Spleen (tissue), 11 donors: Measurements from ENCODE around the gene ZNF136. TPM values are rescaled to one million over a fixed set of nuclear protein-coding genes. Genes with fewer than 3 reads are reported as not detected.
A peak's percentile ranks its signal among the peaks of the same experiment; 100 is the strongest.

Experiments
- DNase-seq: peaks from one replicate; pipeline ENCODE4 v3.0.0-alpha.2; 2020
- H3K27ac ChIP-seq, 8 donors: fragments of 200-600 bp; sonication (generic) in 7 of 8; 1 replicate in 4 of 8; 2 replicates in 4 of 8; pipeline versions ENCODE4 v1.5.0 to v1.8.0; 2016 to 2021; ENCODE audit warnings: inconsistent platforms in 4 of 8, mild to moderate bottlenecking in 4 of 8, moderate library complexity in 1 of 8
- H3K27me3 ChIP-seq, 7 donors: fragments of 200-600 bp; sonication (generic) in 6 of 7; replicated peaks in 1 of 7; 1 replicate in 4 of 7; 2 replicates in 3 of 7; pipeline versions ENCODE4 v1.5.0 to v1.8.0; 2016 to 2021; ENCODE audit warnings: inconsistent platforms in 3 of 7, mild to moderate bottlenecking in 1 of 7
- H3K36me3 ChIP-seq, 6 donors: fragments of 200-600 bp; sonication (generic) in 5 of 6; 1 replicate in 4 of 6; 2 replicates in 2 of 6; pipeline versions ENCODE4 v1.5.0 to v1.8.0; 2016 to 2021; ENCODE audit warnings: inconsistent platforms in 2 of 6
- H3K4me1 ChIP-seq, 6 donors: fragments of 200-600 bp; sonication (generic) in 5 of 6; 1 replicate in 3 of 6; 2 replicates in 3 of 6; pipeline versions ENCODE4 v1.5.0 to v1.8.0; 2016 to 2021; ENCODE audit warnings: inconsistent platforms in 3 of 6
- H3K4me3 ChIP-seq, 8 donors: fragments of 200-600 bp; sonication (generic) in 7 of 8; 1 replicate in 4 of 8; 2 replicates in 4 of 8; pipeline versions ENCODE4 v1.5.0 to v1.8.0; 2016 to 2021; ENCODE audit warnings: inconsistent platforms in 4 of 8, mild to moderate bottlenecking in 4 of 8, moderate library complexity in 2 of 8
- H3K9me3 ChIP-seq, 8 donors: fragments of 200-600 bp; sonication (generic) in 7 of 8; 1 replicate in 4 of 8; 2 replicates in 4 of 8; pipeline versions ENCODE4 v1.5.0 to v1.8.0; 2016 to 2021; ENCODE audit warnings: inconsistent platforms in 4 of 8
- CTCF ChIP-seq, 11 experiments: fragments of 200-600 bp in 7 of 11; fragments of 450-650 bp in 4 of 11; sonication (generic) in 4 of 11; IDR thresholded peaks in 8 of 11; conservative IDR thresholded peaks in 3 of 11; 1 replicate in 7 of 11; 2 replicates in 4 of 11; pipeline versions ENCODE4 v1.4.0 to v1.8.0; 2016 to 2021; ENCODE audit warnings: antibody characterized with exemption in 11 of 11, inconsistent platforms in 4 of 11, mild to moderate bottlenecking in 1 of 11
- POLR2A ChIP-seq, 3 donors: fragments of 450-650 bp; IDR thresholded peaks; one replicate each; pipeline ENCODE4 v1.5.1; 2017; ENCODE audit warnings: antibody characterized with exemption in 3 of 3, mild to moderate bottlenecking in 1 of 3
- POLR2AphosphoS5 ChIP-seq, 3 donors: sonication (generic); formaldehyde crosslinking; IDR thresholded peaks; one replicate each; pipeline ENCODE4 v1.5.1; 2017; ENCODE audit warnings: antibody characterized with exemption in 3 of 3
- WGBS, 5 donors: extraction: QIAGEN DNeasy Blood & Tissue Kit in 3 of 5; methylation state at CpG; one replicate each; pipeline versions ENCODE4 v1.1.5 to v1.1.7; 2013 to 2018; 5-methylcytosine and 5-hydroxymethylcytosine counted together
- intact Hi-C: fragments of 100-400 bp; cut with DNase I; formaldehyde crosslinking; loops from one replicate; pipeline ENCODE4 v1.15.0; 2023; ENCODE audit warnings: low total_unique reads
- polyA plus RNA-seq, 3 donors: library from polyadenylated mRNA; stranded (reverse); fragments of 200-250 nt; gene quantifications; one replicate each; pipeline ENCODE4 v1.2.1, GENCODE V29; 2013
- total RNA-seq, 7 donors: library from RNA; depleted of rRNA in 3 of 7; stranded (reverse); fragments of >200 nt in 3 of 7; fragmentation: NEBNext Ultra II Directional in 4 of 7; extraction: Animal tissue kit (Norgen Biotek cat#: 25700) in 4 of 7; gene quantifications; one replicate each; pipeline versions ENCODE4 v1.1.0 to v1.2.1, GENCODE V29; 2016 to 2021
- donor health status: healthy with polysubstance abuse.
- donor health status: DM: no; HTN: no; CAD: no; lungs with moderate emphysema.
- donor health status: DM: no; HTN: no; CAD: no.
- donor health status: Bipolar disorder and iron deficiency.
- donor health status: healthy.
- donor health status: DM: no; HTN: no; CAD: no.
- donor health status: DM: yes; HTN: yes; CAD: no.

The ZNF136 gene
- total and polyA plus RNA-seq, 10 donors, result 5.5 to 20.1 (median 17.2) TPM

- intact Hi-C loops, result no loop called here
- peaks cover 24 to 64% (median 49%) of the 10 kb centered on the region in 6 donors for H3K36me3 ChIP-seq
- H3K4me1 ChIP-seq, result peaks cover 0 to 10% (median 0%) of the 10 kb centered on the region in 6 donors
- no peaks in the 10 kb centered on the region for H3K27me3 ChIP-seq
- no peak for DNase-seq
- no peak for TF ChIP-seq POLR2A (IDR thresholded peaks at IDR 0.05)
- TF ChIP-seq CTCF (IDR thresholded peaks at IDR 0.05 in 8 of 11, conservative IDR thresholded peaks at IDR 0.05 in 3 of 11), result no peak
- no peak for TF ChIP-seq POLR2AphosphoS5 (IDR thresholded peaks at IDR 0.05)
- WGBS, 5 donors, result 95 to 98% (median 97%) methylated on average over 3 of the region's 3 CpGs
- H3K4me3 ChIP-seq, result no peak overlapping the region
- H3K27ac ChIP-seq, result no peak overlapping the region
- peaks cover 6 to 78% (median 58%) of the 10 kb centered on the region in 8 donors for H3K9me3 ChIP-seq
Measured at GRCh38 chr19:12133069-12133468, 29.8 kb upstream of the ZNF136 start.

- TF ChIP-seq POLR2AphosphoS5 (IDR thresholded peaks at IDR 0.05), result no peak
- TF ChIP-seq CTCF (IDR thresholded peaks at IDR 0.05 in 8 of 11, conservative IDR thresholded peaks at IDR 0.05 in 3 of 11), result peak in 9 of 11 experiments; percentile 22 to 58 (median 27)
- H3K27me3 ChIP-seq, result no peaks in the 10 kb centered on the region
- H3K27ac ChIP-seq, result no peak overlapping the region
- no peak overlapping the region for H3K4me3 ChIP-seq
- no peak for DNase-seq
- 71 to 82% (median 74%) methylated on average over 7 of the region's 7 CpGs for WGBS, 5 donors
- peaks cover 19 to 43% (median 26%) of the 10 kb centered on the region in 6 donors for H3K4me1 ChIP-seq
- H3K9me3 ChIP-seq, result peaks cover 6 to 35% (median 25%) of the 10 kb centered on the region in 8 donors
- intact Hi-C loops, result no loop called here
- peaks cover 24 to 58% (median 42%) of the 10 kb centered on the region in 6 donors for H3K36me3 ChIP-seq
Measured at GRCh38 chr19:12137221-12137940, 25.5 kb upstream of the ZNF136 start.

GRCh38 chr19:12139269-12139668, 23.6 kb upstream of the ZNF136 start:
- Histone ChIP-seq H3K36me3 (peaks cover 7 to 39% (median 23%) of the 10 kb centered on the region in 6 donors), H3K4me3 (peak overlapping the region; percentile 87 to 98 (median 92)), H3K27ac (peak overlapping the region in 6 of 8 donors; percentile 72 to 89 (median 87)), H3K9me3 (peaks cover 0 to 16% (median 7%) of the 10 kb centered on the region in 8 donors), H3K4me1 (peaks cover 19 to 43% (median 26%) of the 10 kb centered on the region in 6 donors), H3K27me3 (no peaks in the 10 kb centered on the region)
- no peak for DNase-seq
- TF ChIP-seq POLR2AphosphoS5 (IDR thresholded peaks at IDR 0.05) (no peak), POLR2A (IDR thresholded peaks at IDR 0.05) (no peak), CTCF (IDR thresholded peaks at IDR 0.05 in 8 of 11, conservative IDR thresholded peaks at IDR 0.05 in 3 of 11) (no peak)
- intact Hi-C loops, result no loop called here
- WGBS, 5 donors, result 26 to 31% (median 27%) methylated on average over 13 of the region's 13 CpGs

GRCh38 chr19:12139885-12140544, 22.9 kb upstream of the ZNF136 start, which contains the start of gene ZNF20:
ZNF20 (minus strand) TSS chr19:12140350; CDS start chr19:12140182, 168 bp downstream.
- Histone ChIP-seq H3K27ac (peak within 1 kb of the TSS; percentile 42 to 89 (median 82)), H3K4me1 (peaks cover 19 to 43% (median 26%) of the 10 kb centered on the region in 6 donors), H3K27me3 (no peaks in the 10 kb centered on the region), H3K36me3 (peaks cover 2 to 39% (median 19%) of the 10 kb centered on the region in 6 donors), H3K9me3 (peaks cover 0 to 15% (median 8%) of the 10 kb centered on the region in 8 donors), H3K4me3 (peak within 1 kb of the TSS; percentile 87 to 98 (median 92))
- TF ChIP-seq POLR2AphosphoS5 (IDR thresholded peaks at IDR 0.05) (peak; percentile 45 to 74 (median 73)), POLR2A (IDR thresholded peaks at IDR 0.05) (no peak), CTCF (IDR thresholded peaks at IDR 0.05 in 8 of 11, conservative IDR thresholded peaks at IDR 0.05 in 3 of 11) (peak in 1 of 11 experiments; percentile 42)
- intact Hi-C loops, result loop anchor here (2.0 kb wide), 1 partner anchor 81 kb away; no protein-coding TSS in a partner anchor
- DNase-seq, result peak; percentile 98
- 0 to 1% (median 0%) methylated on average over 20 to 49 of the region's 49 CpGs for WGBS, 5 donors
